PC-3 (cell line): ENCODE measurements around the gene UBR3.

Experiments used
- EZH2 ChIP-seq: fragments of 300-600 bp; sonication (generic); IDR thresholded peaks from one replicate; pipeline ENCODE4 v1.6.1; 2017; ENCODE audit warnings: antibody characterized with exemption, mild to moderate bottlenecking, low read length; ENCODE audit not compliant: unreplicated experiment
- EZH2phosphoT487 ChIP-seq: fragments of 300-600 bp; sonication (generic); IDR thresholded peaks from 2 replicates; pipeline ENCODE4 v1.6.1; 2018; ENCODE audit warnings: mild to moderate bottlenecking, antibody characterized with exemption, low read length, borderline replicate concordance
- TF ChIP-seq, protein P1 (sequence below): fragments of 300-600 bp; sonication (generic); conservative IDR thresholded peaks from 2 replicates; pipeline ENCODE4 v1.5.1; 2017; ENCODE audit warnings: antibody characterized with exemption, low read depth, mild to moderate bottlenecking, low read length

- TF ChIP-seq EZH2: no peak
- TF ChIP-seq, protein P1, sequence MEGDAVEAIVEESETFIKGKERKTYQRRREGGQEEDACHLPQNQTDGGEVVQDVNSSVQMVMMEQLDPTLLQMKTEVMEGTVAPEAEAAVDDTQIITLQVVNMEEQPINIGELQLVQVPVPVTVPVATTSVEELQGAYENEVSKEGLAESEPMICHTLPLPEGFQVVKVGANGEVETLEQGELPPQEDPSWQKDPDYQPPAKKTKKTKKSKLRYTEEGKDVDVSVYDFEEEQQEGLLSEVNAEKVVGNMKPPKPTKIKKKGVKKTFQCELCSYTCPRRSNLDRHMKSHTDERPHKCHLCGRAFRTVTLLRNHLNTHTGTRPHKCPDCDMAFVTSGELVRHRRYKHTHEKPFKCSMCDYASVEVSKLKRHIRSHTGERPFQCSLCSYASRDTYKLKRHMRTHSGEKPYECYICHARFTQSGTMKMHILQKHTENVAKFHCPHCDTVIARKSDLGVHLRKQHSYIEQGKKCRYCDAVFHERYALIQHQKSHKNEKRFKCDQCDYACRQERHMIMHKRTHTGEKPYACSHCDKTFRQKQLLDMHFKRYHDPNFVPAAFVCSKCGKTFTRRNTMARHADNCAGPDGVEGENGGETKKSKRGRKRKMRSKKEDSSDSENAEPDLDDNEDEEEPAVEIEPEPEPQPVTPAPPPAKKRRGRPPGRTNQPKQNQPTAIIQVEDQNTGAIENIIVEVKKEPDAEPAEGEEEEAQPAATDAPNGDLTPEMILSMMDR: no peak
- TF ChIP-seq EZH2phosphoT487: no peak
Measured at GRCh38 chr2:170009209-170009608, 182.0 kb downstream of the UBR3 start.
